Testis (tissue), 2 donors: ENCODE measurements around the gene TMEM37.

Experiments
- POLR2A ChIP-seq: fragments of 450-650 bp; IDR thresholded peaks from one replicate; pipeline ENCODE4 v1.6.1; 2017; ENCODE audit warnings: antibody characterized with exemption, mild to moderate bottlenecking, moderate library complexity
- TF ChIP-seq, protein P1 (sequence below), 3 experiments: fragments of 450-650 bp in 2 of 3; fragments of 200-600 bp in 1 of 3; sonication (generic) in 1 of 3; IDR thresholded peaks; one replicate each; pipeline ENCODE4 v1.5.1; 2016 to 2019; ENCODE audit warnings: antibody characterized with exemption in 3 of 3, mild to moderate bottlenecking in 2 of 3, moderate library complexity in 1 of 3

DNA sequence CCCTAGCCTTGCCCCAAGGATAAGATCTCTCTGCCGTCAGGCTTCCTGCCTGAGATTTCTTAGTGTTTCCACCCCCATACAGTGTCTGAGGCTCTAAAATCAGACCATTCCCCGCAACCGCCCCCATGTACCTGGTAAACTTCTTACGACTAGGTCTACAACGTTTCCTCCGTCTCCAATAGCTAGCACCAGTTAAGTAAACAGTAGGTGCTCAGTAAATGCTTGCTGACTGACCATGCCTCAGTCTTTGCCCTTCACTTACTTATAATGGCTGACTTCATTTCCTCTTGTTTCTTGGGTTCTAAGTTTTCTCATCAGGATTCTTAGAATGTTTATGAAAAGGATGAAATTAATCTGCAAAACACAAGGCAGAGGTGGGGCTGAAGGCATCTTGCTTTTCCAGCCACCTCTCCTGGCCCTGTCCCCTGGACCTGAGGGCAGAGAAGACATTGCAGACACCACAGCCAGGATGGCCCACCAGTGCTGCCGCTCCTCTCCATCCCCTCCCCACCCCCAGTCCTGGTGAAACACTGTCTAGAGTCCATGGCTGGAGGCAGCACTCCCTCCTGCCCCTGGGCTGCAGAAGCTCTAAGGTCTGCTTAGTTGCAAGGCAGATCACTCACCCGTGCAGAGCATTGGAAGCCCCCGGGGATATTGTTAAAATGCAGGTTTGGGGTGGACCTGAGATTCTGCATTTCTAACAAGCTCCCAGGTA, 16.9 kb downstream of the TMEM37 start:
- TF ChIP-seq, protein P1, sequence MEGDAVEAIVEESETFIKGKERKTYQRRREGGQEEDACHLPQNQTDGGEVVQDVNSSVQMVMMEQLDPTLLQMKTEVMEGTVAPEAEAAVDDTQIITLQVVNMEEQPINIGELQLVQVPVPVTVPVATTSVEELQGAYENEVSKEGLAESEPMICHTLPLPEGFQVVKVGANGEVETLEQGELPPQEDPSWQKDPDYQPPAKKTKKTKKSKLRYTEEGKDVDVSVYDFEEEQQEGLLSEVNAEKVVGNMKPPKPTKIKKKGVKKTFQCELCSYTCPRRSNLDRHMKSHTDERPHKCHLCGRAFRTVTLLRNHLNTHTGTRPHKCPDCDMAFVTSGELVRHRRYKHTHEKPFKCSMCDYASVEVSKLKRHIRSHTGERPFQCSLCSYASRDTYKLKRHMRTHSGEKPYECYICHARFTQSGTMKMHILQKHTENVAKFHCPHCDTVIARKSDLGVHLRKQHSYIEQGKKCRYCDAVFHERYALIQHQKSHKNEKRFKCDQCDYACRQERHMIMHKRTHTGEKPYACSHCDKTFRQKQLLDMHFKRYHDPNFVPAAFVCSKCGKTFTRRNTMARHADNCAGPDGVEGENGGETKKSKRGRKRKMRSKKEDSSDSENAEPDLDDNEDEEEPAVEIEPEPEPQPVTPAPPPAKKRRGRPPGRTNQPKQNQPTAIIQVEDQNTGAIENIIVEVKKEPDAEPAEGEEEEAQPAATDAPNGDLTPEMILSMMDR (IDR thresholded peaks at IDR 0.05): no peak
- no peak for TF ChIP-seq POLR2A
